NCI-H146 treated with DMSO at 0.1 percent for 48 hours (cell line): ENCODE results near the gene PILRA.
"Not testable (repeated sequence)": the region's sequence is repeated elsewhere in the genome, so short reads cannot be mapped to it uniquely, and the experiment has no call there.

Experiments
- DNase-seq: peaks from one replicate; lab custom pipeline; 2025; ENCODE audit not compliant: unreplicated experiment; lab: John Stamatoyannopoulos, UW

Gene PILRA

DNA sequence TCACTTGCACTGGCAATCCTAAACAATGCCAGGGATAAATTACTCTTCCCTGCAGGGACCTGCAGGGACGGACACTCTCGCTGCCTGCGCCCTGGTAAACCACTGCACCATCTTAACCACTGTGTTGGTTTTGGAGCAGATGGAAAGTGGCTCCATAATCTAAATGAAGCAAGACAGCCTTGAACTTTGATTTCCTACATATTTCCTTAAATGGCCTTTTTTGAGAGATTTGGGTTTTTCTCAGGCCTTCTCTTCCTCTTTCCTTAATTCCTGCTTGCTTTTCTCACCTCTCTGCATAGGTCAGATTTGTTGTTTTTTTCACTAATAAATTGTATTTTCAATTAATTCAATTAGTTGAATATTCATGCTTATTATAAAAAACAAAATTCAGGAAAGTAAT lies 2.8 kb downstream of the PILRA start:
- DNase-seq = no peak

DNA sequence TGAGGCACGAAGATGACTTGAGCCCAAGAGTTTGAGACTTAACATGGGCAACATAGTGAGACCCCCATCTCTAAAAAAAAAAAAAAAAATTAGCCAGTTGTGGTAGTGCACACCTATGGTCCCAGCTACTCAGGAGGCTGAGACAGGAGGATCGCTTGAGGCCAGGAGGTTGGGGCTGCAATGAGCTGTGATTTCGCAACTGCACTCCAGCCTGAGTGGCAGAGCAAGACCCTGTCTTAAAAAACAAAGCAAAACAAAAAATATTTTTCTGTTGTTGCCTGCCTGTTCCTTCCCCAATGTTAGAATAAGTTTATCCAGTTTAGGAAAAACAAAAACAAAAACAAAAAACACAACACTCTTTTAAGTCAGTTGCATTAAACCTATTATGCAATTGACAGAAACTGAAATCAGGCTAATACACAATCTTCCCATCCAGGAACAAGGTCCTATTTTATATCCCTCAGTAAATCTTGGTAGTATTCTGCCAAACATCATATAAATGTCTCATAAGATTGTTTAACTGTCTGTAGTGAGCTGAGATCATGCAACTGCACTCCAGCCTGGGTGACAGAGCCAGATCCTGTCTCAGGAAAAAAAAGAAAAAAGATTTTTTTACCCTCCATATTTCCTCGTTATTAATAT lies 4.9 kb downstream of the PILRA start:
- no peak for DNase-seq

DNA sequence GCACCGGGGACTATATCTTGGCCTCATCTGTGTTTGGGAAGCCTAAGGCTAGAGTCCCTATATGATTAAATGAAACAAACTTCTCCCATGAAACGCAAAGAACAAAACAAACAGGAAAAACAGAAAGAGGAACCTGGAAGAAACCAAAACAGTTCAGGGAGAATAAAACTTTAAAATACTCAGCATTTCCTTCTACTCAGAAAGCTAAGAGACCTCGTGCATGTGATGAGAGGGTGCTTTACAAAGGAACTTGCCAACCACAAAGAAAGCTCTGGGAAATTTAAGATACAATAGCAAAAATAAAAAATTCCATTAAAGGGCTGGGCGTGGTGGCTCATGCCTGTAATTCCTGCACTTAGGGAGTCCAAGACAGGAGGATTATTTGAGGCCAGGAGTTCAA lies 6.9 kb downstream of the PILRA start:
- DNase-seq = no peak

DNA sequence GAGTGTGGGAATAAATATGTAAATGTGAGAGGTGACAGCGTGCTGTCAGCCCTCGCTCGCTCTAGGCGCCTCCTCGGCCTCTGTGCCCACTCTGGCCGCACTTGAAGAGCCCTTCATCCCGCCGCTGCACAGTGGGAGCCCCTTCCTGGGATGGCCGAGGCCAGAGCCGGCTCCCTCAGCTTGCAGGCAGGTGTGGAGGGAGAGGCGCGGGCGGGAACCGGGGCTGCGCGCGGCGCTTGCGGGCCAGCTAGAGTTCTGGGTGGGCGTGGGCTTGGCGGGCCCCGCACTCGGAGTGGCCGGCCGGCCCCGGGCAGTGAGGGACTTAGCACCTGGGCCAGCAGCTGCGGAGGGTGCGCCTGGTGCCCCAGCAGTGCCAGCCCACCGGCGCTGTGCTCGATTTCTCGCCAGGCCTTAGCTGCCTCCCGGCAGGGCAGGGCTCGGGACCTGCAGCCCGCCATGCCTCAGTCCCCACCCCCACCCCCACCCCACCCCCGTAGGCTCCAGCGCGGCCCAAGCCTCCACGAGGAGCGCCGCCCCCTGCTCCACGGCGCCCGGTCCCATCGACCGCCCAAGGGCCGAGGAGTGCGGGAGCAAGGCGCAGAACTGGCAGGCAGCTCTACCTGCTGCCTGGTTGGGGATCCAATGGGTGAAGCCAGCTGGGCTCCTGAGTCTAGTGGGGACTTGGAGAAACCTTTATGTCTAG lies 8.4 kb downstream of the PILRA start:
- not testable (repeated sequence) for DNase-seq

DNA sequence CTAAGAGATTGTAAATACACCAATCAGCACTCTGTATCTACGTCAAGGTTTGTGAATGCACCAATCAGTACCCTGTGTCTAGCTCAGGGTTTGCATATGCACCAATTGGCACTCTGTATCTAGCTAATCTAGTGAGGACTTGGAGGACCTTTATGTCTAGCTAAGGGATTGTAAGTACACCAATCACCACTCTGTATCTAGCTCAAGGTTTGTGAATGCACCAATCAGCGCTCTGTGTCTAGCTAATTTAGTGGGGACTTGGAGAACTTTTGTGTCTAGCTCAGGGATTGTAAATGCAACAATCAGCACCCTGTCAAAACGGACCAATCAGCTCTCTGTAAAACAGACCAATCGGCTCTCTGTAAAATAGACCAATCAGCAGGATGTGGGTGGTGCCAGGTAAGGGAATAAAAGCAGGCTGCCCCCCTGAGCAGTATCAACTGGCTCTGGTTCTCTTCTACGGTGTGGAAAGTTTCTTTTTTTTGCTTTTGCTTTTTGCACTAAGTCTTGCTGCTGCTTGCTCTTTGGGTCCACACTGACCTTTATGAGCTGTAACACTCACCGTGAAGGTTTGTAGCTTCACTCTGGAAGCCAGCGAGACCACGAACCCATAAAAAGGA lies 9.1 kb downstream of the PILRA start:
- not testable (repeated sequence) for DNase-seq

DNA sequence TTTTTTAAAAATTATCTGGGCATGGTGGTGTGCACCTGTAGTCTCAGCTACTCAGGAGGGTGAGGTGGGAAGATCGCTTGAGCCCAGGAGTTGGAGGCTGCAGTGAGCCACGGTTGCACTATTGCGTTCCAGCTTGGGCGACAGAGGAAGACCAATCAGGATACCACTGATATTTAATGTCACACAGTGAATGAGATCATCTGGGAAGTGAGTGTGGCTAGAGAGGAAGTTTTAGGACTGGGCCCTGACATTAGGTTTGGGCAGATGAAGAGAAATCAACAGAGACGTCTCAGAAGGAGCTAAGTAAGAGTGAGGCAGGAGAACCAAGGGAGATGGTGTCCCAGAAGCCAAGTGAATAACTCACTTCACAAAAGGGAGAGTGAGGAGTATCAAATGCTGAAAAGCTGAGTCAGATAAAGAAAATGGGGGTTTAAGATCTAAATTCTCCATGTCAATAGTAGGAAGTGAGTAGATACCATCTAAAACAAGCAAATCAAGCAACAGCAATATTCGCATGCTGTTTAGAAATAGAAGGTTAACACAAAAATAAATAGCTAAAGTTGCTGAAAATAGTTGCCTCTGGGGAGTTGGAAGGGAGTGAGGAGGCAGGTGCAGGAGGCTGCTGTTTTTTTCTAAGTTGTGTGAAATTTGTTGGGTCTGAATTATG lies 11.5 kb downstream of the PILRA start:
- DNase-seq = no peak

DNA sequence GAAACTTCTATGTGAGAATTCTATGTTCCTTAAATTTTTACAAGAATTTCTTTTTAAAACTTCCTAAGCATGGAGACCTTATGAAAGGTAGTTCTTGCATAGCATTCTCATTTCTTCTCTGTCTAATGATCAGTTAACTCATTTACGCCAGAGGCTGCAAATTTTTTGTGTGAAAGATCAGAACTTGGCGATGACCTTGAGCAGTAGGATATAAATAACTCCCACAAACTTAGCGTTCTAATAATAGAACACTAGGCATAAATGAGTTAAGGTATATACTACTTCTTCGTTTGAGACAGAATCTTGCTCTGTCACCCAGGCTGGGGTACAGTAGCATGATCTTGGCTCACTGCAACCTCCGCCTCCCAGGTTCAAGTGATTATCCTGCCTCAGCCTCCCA lies 13.7 kb downstream of the PILRA start:
- no peak for DNase-seq

DNA sequence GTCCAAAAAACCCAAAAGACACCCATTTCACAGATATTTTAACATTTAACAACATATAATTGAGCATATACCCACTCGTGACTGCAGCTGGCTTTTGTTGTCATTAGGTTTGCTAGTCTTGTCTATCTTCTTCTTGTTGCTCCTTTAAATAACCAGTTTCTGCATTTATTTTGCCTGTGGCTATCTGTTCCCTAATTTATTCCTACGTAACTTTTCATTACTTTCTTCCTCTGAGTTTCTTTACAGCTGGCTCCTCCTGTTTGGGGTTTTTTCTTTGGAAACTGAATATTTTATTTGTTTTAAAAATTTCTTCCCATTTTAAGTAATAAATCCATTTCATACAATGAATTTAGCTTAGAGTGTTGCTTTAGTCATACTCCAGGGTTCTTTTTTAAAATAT lies 14.4 kb downstream of the PILRA start:
- no peak for DNase-seq

DNA sequence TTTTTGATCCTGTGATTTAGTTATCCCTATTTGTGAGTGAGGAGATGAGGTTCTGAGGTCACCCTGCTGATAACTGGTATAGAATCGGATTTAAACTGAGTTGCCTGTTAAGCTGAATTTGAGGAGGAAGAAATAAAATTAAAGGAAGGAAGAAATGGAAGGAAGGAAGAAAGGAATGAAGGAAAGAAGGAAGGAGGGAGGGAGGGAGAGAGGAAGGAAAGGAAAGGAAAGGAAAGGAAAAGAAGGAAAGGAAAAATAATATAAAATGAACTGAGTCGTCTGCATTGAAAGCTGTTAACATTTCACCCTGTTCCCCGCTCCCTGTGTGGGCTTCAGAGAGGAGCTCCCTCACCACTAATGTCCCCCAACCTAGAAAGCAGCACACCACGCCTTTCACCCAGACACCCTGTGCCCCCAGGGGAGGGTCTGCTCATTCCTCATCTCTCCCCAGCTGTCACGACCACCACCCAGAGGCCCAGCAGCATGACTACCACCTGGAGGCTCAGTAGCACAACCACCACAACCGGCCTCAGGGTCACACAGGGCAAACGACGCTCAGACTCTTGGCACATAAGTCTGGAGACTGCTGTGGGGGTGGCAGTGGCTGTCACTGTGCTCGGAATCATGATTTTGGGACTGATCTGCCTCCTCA lies 16.3 kb downstream of the PILRA start:
- DNase-seq = no peak

DNA sequence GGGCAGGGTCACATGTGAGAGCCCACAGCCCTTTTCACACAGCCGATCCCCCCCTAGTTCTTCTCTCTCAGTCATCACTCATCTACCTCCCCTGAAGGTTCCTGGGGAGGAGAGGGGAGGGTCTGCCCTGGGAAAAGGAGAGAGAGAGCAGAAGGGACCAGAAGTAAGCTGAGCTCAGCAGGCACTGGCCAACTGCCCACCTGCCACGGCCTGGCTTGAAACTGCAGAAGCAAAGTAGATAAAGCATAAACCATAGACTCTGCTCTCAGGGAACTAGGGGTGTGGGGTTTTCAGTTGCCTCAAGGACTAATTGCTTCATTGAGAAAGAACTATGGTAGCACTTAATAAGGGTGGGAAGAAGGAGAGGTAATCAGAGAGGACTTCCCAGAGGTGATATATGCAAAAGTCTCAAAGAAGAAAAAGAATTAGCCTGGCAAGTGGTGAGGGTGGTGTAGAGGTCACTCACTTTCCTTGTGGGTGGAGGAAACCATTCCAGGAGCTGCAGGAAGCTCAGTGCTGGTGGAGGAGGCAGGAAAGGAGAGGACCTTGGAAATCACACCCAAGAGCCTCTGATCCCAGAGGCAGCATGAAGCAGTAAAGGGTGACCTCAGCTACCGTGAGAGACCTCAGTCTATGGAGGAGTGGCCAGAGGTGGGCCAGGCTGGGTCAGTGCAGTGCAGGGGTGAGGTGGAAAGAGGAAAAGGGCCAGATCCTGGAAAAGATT lies 17.2 kb downstream of the PILRA start:
- no peak for DNase-seq

DNA sequence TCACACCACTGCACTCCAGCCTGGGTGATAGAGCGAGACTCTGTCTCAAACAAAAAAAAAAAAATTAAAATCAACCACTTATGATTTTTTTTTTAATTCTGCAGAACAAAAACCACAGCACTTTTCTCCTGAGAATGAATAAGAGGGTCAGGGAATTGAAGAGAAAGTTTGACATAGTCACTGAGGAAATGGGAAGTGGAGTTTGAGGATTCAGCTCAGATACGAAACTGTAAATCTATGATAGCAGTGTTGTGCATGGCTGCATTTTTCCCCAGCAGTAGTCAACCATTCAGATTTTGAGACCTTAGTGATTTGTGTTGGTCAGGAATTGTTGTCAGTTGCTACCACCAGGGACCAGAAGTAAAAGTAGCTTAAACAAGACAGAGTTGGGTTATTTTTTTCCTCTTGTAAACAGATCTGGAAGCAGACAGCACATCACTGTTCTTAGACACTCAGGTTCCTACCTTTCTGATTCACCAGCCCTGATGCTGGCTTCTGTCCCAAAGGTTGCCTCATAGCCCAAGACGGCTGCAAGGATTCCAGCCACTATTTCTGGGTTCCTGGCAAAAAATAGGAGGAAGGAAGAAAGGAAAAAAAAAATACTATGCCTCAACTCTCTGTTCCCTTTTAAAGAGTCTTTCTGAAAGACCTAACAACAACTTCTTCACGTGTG lies 20.1 kb downstream of the PILRA start:
- DNase-seq = no peak

DNA sequence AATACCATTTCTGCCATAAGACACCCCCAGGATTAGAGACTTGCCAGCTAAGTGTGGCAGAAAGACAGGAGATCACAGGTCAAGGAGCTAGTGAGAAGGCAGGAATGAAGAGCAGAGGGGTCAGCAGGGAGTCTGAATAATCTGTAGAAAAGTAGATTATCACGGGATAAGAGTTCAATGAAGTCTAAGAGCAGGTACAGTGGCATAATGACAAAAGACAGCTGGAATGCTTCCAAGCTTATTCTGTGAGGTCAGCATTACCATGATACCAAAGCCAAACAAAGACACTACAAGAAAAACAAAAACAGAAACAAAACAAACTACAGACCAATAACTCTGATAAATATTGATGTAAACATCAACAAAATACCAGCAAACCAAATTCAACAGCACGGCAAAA lies 20.8 kb downstream of the PILRA start:
- no peak for DNase-seq

DNA sequence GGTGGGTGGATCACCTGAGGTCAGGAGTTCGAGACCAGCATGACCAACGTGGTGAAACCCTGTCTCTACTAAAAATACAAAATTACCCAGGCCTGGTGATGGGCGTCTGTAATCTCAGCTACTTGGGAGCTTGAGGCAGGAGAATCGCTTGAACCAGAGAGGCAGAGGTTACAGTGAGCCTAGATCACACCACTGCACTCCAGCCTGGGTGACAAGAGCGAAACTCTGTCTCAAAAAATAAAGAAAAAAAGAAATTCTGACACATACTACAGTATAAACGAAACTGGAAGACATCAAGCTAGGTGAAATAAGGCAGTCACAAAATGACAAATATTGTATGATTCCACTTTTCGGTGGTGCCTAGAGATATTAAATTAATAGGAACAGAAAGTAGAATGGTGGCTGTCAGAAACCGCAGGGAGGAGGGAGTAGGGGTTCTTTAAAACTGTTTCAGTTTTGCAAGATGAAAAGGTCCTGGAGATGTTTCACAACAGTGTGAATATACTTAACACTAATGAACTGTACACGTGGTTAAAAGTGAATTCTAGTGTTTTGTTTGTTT lies 23.2 kb downstream of the PILRA start:
- DNase-seq = no peak

DNA sequence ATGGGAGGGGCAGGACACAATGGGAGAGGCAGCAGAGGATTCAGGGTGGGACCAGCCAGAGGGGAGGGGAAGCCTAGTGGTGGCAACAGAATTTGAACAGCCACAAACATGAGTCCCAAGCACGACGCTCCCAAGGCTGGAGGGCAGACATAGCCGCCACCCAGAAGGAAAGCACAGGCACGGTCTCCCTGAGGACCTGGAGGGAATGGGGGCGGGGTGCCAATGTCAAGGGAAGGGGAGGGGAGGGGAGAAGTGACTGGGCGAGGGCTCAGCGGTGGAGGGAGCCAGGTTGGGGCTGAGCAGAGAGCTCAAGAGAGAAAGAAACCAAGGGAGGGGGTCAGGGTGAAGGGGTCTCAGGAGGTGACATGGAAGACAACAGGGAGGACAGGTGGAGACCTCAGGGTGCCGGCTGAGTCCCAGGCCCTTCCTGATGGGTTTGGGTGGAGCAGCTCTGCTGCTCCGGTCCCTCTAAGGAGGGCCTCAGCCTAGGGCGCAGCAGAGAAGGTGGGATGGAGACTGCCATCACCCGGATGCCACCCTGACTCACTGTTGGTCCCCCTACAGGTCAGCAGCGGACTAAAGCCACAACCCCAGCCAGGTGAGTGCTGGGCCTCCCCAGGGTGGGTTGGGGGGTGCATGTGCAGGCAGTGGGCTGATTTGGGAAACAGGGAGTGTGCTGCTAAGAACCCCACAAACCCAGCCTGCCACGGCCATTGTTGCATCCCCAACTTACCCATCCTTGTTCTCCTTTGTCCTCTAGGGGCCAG lies 24.2 kb downstream of the PILRA start:
- DNase-seq = no peak

DNA sequence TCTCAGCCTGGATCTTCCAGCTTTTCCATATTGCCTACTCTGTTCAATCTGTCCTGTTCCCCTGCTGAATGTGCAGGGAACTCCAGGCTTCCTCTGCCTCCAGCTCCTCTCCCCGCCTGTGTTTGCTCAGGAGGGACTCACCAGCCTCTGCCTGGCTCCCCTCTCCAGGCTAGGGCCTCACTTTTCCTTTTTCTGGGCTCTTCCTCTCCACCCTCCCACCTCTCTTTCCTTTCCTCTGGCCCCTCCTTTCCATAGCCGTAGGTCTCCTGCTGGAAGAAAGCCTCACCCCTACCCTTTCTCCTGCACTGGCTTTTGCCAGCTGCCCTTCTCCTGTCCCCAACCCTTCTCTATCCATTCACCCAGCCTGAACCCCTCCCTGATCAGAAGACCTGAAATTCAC lies 25.0 kb downstream of the PILRA start:
- no peak for DNase-seq

DNA sequence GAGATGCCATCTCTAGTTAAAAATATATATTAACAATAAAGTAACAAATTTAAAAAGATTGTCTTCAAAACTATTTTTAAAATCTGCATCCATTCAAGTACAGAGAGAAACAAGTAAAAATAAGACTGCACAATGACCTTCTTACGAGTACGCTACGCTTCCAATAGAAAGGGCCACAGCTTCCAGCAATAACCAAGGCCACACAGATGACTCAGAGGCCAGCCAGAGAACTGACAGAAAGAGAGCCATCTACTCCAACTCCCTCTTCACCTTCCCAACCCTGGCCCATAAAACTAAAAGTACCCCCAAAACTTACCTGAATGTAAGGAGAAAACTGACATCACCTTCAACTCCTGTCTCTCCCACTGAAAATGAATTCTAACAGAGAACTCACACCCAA lies 26.8 kb downstream of the PILRA start:
- DNase-seq = no peak

DNA sequence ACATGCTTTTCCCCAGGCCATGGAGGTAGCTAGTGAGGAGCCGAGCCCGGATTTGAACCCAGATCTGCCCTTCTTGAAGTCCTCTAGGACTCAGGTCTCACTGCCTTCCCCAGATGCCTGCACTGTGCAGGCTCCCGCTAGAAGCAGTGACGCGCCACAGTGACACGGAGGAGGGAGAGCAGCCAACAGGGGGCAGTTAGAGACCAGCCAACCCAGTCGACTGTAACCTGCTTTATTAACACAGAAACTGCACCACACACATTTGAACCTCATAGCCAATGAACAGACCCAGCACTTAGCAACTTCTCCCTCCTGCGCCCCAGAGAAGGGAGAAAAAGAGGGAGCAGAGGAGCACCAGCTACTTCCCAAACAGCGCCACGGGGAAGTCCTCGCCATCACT lies 27.4 kb downstream of the PILRA start:
- no peak for DNase-seq

DNA sequence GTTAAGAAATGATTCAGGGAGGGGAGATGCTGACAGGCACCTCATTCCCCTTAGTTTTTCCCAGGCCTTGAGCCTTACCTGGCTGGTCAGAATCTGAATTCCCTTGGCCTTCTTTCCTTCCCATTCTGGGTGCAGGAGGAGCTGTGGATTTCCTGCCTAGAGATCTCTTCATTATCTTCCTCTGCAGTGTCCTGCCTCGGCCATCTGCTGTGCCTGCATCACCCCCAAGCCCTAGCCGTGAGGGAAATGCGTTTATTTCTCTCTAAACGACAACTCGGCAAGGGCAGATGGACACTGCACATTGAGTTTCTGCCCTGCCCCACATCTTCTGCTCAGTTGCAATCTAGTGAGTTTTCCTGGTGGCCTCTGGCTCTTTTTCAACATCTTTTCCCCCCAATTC lies 28.5 kb downstream of the PILRA start:
- no peak for DNase-seq

DNA sequence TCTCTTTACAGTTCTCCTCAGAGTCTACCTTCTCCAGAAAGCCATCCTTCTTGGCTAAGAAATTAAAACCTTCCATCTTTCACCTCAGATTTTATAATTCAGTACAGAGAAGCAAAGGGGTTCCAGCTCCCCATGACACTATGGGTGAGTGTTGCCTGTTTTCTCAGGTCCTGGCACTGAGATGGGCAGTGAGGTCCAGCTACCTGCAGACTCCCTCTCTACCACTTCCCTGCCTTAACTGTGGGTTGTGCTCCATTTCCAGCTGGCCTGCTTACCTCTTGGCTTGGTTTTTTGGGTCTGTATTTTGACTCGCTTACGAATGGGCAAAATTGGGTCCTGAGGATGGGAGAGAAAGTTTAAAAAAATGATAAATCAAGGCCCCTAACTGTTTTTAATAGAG lies 29.0 kb downstream of the PILRA start:
- DNase-seq = no peak
